ENCODE measurements around the gene GABPB2.

DNA sequence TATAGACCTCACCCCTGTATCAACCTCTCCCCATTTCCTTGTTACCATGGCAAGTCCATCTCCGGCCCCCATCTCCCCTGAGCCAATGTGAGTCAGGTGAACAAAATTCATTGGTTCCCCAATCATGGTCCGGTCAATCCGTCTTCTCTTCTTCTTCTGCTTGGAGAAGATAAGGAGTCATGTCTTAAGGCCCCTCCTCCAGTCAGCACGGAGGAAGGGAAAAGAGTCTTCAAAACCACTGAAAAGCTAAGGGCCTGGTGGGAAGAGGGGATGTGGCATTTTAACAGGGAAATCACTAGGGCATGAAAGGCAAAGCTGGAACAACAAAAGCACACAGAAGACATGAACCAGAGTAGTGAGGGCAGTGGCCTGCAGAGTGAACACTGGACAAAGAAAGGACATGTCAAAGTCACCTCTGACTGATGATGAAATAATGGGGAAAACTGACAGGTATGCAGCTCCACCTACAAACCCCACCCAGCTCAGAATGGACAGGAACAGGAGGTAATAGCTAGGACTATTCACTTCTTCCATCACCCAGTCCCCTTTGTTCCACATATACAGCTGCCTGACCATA lies 15.5 kb upstream of the GABPB2 start:
- TF ChIP-seq POLR2A (IDR thresholded peaks at IDR 0.05; ENCODE audit: low read length) = peak; percentile 23
- TF ChIP-seq GATA1 (IDR thresholded peaks at IDR 0.05; ENCODE audit: low read depth, low read length) = no peak
